ENCODE results near the gene POLH.

Gene POLH

DNA sequence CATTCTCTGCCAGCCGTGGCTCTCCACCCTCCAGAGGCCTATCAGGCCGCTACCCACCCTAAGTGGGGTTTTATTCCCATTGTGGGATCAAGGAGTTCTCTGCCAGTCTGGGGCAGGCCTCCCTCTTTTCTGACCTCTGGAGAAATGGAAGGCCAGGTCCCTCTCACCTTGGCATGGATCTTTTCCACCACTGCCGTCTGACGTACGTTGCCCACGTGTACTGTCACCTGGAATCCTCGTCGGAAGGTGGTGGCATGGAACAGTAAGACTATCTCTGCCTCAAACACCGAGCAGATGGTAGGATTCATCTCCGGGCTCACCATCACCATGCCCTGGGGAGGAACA, 45.8 kb downstream of the POLH start:
- no peak for TF ChIP-seq CTCF (IDR thresholded peaks at IDR 0.05; ENCODE audit: low read depth, low read length)
- H3K4me3 ChIP-seq (ENCODE audit: low read depth, low read length) = no peak overlapping the region

DNA sequence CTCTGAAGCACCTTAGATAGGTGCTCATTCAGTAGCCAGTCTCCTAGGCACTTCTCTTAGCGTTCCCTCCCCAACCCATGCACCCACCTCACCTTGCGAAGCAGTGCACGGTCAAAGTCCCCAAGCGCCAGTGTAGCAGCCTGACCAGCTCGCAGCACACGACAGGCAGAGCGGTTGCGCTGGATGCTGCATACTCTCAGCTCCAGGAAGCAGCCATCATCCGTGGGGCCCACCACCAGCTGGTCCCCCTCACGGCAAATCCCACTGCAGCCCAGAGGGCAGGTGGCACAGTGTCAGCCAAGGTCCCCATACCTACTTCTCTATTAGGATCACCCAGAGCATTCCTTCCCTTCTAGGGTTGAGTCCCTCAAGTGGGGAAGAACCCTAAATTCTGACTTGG, 46.6 kb downstream of the POLH start:
- TF ChIP-seq CTCF (IDR thresholded peaks at IDR 0.05; ENCODE audit: low read depth, low read length) = no peak
- no peak overlapping the region for H3K4me3 ChIP-seq (ENCODE audit: low read depth, low read length)

DNA sequence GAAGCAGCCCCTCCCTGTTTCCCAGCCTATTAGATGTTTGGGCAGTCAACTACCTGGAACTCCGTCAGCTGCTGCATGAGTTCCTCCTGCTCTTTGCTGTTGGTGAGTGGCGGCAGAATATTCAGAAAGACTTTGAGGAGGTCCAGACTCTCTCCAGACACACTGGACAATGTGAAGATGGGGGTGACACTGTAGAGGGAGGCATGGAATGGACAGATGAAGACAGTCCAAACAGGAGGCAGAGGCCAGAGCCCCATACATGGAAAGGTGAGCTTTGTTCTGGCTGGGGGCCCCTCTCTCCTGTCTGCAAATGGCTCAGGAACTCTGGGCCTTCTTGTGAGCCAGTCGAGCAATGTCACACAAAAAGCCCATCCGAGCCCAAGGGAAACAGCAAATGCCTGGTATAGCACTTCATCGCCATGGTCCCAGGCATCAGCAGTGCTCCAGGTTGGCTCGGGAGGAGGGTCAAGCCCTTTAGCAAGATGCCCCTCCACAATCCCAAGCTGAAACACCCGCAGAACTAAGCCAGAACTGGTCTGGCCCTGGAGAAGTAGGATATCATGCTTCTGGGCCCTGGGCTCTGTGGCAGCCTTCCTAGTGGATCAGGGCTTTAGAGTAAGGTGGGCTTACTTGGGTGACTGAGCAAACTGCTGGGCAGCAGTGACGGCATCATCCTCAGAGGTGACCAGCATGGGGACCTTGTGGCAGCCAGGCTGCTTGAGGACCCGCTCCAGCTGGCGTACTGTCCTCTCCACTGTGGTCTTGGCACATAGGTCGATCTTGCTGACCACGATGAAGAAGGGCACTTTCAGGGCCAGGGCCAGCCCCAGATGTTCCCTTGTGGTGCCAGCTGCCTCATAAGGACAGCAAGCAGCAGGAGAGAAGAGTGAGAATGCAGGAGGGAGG, 48.1 kb downstream of the POLH start:
- H3K4me3 ChIP-seq (ENCODE audit: low read depth, low read length) = no peak overlapping the region
- TF ChIP-seq CTCF (IDR thresholded peaks at IDR 0.05; ENCODE audit: low read depth, low read length) = no peak

DNA sequence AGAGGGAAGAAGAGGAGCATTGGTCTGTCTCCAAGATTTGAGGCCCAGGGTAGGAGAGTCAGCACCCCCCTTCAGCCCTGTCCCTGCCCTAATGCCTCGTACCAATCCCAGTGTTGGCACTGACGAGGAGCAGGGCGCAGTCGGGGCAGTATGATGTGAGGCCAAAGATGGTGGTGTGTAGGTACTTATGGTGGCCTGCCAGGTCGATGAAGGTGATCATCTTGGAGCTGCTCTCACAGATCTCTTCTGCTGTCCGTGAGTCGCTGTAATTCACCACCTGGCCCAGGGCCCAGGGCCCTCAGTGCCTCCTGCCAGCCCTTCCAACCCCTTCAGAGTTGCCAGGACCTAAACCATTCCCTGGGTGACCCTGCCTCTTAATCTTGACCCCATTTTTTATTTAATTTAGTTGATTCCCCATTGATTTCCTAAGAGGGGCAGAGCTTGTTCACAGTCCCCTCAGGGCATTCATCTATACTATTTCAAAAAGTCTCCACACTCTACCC, 48.9 kb downstream of the POLH start:
- no peak for TF ChIP-seq CTCF (IDR thresholded peaks at IDR 0.05; ENCODE audit: low read depth, low read length)
- no peak overlapping the region for H3K4me3 ChIP-seq (ENCODE audit: low read depth, low read length)

DNA sequence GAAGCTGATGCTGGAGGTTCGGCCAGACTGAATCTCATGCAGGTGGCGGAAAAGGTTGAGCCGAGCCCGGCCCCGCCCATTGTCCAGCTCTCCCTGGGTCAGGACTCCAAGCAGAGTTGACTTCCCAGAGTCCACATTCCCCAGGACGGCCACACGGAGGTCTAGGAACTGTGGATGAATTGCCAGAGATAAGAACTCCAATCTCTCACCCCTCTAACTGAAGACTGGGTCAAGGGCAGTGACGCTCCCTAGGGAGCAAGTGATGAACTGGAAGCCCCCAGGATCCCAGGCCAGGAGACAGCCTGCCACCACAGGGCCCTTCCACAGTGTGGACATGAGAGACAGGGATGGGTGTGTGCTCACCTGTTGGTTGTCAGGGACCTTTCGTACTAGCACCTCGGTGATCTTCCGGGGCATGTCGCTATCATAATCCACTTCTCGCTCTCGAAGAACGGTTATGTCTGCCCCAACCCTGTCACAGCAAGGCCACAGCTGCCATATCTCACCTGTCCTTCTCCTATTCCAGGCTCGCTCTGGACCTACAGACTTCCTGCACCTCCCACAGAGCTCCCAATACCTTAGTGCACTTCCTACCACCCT, 49.5 kb downstream of the POLH start:
- no peak for TF ChIP-seq CTCF (IDR thresholded peaks at IDR 0.05; ENCODE audit: low read depth, low read length)
- H3K4me3 ChIP-seq (ENCODE audit: low read depth, low read length) = no peak overlapping the region

- H3K4me3 ChIP-seq (ENCODE audit: low read depth, low read length) = peak overlapping the region; percentile 99
- no peak for TF ChIP-seq CTCF (IDR thresholded peaks at IDR 0.05; ENCODE audit: low read depth, low read length)
Observed at GRCh38 chr6:43627008-43627825, 51.2 kb downstream of the POLH start.

All from WI38 (cell line).